ENCODE measurements around the gene NR2E3. TPM values are rescaled to one million over a fixed set of nuclear protein-coding genes. Genes with fewer than 3 reads are reported as not detected.

The NR2E3 gene
- total RNA-seq, result not detected

DNA sequence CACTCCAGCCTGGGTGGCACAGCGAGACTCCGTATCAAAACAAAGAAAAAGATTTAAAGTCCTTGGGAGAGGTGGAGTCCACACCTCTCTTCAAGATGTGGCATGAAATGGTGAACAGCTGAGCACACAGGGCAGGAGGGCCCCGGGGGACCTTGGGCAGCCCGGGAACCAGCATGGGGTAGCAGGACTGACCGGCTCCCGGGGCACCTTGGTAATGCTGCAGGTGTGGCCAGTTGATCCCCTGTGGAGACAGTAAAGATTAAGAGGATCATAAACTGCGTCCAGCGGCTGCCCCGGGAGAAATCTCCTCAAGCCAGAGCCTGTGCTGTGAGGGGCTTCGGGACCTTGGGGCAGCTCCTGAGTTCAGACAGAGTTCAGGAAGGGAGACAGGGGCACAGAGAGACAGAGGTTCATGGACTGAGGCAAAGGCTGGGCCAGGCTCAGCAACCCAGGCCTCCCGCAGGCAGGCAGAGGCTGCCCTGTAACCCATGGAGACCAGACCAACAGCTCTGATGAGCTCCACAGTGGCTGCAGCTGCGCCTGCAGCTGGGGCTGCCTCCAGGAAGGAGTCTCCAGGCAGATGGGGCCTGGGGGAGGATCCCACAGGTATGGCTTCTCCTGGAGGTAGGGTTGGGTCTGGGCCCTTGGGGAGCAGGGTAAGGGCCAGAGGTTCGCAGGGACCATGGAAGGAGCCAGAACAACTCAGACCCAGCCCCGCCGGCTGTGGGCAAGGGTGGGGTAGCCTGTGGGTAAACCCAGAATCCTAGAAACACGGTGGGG, at the start of gene NR2E3:
Gene NR2E3, plus strand, starts transcription at position 299 of the 780 bp plus-strand sequence. Its CDS starts 190 bp downstream, at position 489.
- Mint-ChIP-seq H3K4me1 (no peaks in the 10 kb centered on the region), H3K4me3 (no peak within 1 kb of the TSS), H3K27ac (no peak within 1 kb of the TSS), H3K9me3 (no peaks in the 10 kb centered on the region), H3K27me3 (no peaks in the 10 kb centered on the region), H3K36me3 (ENCODE audit: low read depth) (no peaks in the 10 kb centered on the region)
- CTCF ChIA-PET, result no interaction called here
- DNase-seq, result no peak
- POLR2A ChIA-PET, result no interaction called here

DNA sequence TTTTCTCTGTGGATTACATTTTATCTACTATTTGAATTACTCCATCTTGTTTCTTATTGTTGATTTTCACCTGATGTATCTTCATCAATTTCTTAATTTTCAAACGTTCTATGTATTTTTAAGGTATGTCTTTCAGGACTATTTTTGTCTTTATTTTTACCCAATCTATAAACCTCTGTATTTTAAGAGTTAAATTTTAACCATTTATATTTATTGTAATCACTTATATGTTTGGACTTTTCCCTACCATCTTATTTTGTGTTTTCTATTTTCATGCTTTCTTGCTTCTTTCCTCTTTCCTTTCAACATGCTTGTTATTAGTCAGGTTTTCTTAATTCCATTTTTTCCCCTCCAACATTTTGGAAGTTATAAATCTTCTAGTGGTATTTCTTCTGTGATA, 49.5 kb upstream of the NR2E3 start:
- POLR2A ChIA-PET, result no interaction called here
- Mint-ChIP-seq H3K27ac (no peak overlapping the region), H3K27me3 (peaks cover 8% of the 10 kb centered on the region), H3K4me1 (no peaks in the 10 kb centered on the region), H3K36me3 (ENCODE audit: low read depth) (no peaks in the 10 kb centered on the region), H3K9me3 (peaks cover 8% of the 10 kb centered on the region), H3K4me3 (no peak overlapping the region)
- no peak for DNase-seq
- CTCF ChIA-PET, result interaction anchor here (0.6 to 1.3 kb wide), 4 partner anchors 9 to 369 kb away, joined by 3 to 4 read pairs (median 4); no protein-coding TSS in a partner anchor

DNA sequence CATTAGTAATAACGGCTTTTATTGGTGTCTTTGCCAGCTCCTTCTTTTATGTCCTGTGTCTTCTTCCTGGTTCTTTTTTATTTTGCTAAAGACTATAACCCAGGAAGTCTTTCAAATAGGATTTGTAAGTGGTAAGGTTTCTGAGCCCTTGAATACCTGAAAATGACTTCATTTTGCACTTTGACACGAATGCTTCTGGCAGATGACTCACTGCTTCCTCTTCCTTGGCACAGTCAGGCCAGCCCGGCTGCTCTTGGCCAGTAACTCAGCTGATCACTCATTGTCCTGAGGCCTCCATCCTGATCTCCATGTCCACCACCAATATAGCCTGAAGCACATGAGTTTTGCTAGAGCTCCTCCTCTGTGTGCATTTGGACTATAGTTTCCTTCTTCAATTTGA, 48.7 kb upstream of the NR2E3 start:
- H3K4me1 Mint-ChIP-seq, result no peaks in the 10 kb centered on the region
- peaks cover 8% of the 10 kb centered on the region for H3K9me3 Mint-ChIP-seq
- POLR2A ChIA-PET, result no interaction called here
- no peaks in the 10 kb centered on the region for H3K36me3 Mint-ChIP-seq (ENCODE audit: low read depth)
- H3K4me3 Mint-ChIP-seq, result no peak overlapping the region
- CTCF ChIA-PET, result interaction anchor here (0.6 to 1.2 kb wide), 3 partner anchors 13 to 40 kb away, joined by 3 to 8 read pairs (median 4); no protein-coding TSS in a partner anchor
- no peak overlapping the region for H3K27ac Mint-ChIP-seq
- H3K27me3 Mint-ChIP-seq, result peaks cover 4% of the 10 kb centered on the region
- DNase-seq, result no peak

DNA sequence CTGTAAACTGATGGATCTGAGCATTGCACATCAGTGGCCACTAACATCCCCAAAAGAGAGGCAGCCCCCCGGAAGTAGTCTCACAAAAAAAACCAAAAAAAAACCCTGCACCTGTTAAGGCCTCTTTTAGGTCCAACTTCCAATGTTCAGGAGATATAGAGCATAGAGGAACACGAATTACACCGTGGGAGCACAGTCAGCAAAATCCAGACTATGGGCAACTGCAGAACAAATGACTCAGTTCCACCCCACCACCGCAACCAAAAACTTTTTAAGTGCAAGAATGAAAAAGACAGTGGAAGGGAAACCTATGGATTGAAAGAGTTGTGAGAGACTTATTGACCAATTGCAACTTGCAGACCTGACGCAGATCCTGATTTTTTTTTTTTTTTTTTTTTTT, 42.2 kb upstream of the NR2E3 start:
- ChIA-PET CTCF (no interaction called here), POLR2A (no interaction called here)
- H3K4me3 Mint-ChIP-seq, result no peak overlapping the region
- H3K27me3 Mint-ChIP-seq, result no peaks in the 10 kb centered on the region
- no peaks in the 10 kb centered on the region for H3K9me3 Mint-ChIP-seq
- no peak for DNase-seq
- no peak overlapping the region for H3K27ac Mint-ChIP-seq
- H3K4me1 Mint-ChIP-seq, result no peaks in the 10 kb centered on the region
- H3K36me3 Mint-ChIP-seq (ENCODE audit: low read depth), result no peaks in the 10 kb centered on the region

DNA sequence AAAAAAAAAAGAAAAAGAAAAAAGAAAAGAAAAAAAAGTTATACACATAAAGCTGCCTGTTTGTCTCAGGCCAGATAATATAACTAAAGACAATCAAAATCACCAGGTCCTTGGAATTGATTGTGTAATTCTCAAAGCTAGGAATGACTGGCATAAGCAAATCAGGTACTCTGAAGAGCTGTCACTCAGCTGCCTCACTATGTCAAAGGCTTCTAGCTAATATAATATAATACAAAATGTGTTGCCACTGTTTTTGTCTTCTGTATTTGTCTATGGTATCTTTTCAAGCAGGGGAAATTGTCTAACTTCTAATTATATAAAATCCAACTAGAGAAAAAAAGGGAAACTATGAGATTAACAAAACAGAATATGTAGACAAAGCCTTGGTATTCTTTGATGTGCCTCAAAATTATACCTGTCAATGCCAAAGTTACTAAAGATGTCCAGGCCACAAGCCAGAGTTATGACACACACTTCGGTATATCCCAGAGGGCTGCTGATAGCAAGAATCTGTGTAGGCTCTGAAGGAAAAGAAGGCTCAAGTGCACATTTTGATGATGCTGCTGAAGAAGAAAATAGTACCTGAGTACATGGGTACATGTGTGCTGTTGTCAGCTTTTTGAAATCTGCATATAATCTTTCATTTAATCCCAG, 37.0 kb upstream of the NR2E3 start:
- no peak overlapping the region for H3K27ac Mint-ChIP-seq
- H3K4me3 Mint-ChIP-seq, result no peak overlapping the region
- no peaks in the 10 kb centered on the region for H3K27me3 Mint-ChIP-seq
- POLR2A ChIA-PET, result no interaction called here
- H3K9me3 Mint-ChIP-seq, result no peaks in the 10 kb centered on the region
- CTCF ChIA-PET, result interaction anchor here (1.3 to 1.5 kb wide), 2 partner anchors 21 to 22 kb away, joined by 3 to 5 read pairs; no protein-coding TSS in a partner anchor
- H3K36me3 Mint-ChIP-seq (ENCODE audit: low read depth), result no peaks in the 10 kb centered on the region
- no peak for DNase-seq
- no peaks in the 10 kb centered on the region for H3K4me1 Mint-ChIP-seq

DNA sequence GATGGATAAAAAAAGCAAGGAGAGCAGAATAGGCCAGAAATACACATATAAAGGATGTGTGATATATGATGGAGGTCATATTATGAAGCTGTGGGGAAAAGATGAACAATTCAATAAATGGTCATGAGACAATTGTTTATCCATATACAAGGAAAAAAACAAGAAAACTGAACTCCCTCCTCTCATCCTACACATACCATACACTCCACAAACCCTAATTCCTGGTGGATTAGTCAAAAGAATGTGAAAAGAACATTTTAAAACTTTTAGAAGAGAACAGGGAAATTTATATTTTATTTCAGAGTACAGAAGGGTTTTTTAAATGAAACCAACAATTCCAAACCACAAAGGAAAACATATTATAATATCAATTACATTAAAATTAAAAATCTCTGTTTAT, 34.5 kb upstream of the NR2E3 start:
- Mint-ChIP-seq H3K4me3 (no peak overlapping the region), H3K27me3 (no peaks in the 10 kb centered on the region), H3K27ac (no peak overlapping the region), H3K9me3 (no peaks in the 10 kb centered on the region), H3K36me3 (ENCODE audit: low read depth) (no peaks in the 10 kb centered on the region), H3K4me1 (peaks cover 10% of the 10 kb centered on the region)
- no peak for DNase-seq
- POLR2A ChIA-PET, result no interaction called here
- CTCF ChIA-PET, result no interaction called here

DNA sequence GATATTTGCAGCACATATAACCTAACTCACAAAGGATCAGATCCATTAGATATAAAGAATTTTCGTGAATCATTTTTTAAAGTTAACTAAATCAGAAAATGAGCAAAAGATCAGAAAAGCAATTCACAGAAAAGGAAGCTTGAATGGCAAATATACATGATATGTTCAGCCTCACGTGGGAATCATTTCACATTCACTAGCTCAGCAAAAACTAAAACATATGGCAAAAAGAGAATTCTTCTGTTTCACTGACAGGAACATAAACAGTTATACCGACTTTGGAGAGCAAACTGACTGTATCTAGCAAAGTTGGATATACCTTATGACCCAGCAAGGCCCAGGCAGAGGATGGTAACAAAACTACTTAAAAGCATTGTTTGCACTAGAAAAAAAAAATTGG, 34.0 kb upstream of the NR2E3 start:
- no peak for DNase-seq
- Mint-ChIP-seq H3K27ac (no peak overlapping the region), H3K9me3 (no peaks in the 10 kb centered on the region), H3K27me3 (no peaks in the 10 kb centered on the region), H3K36me3 (ENCODE audit: low read depth) (no peaks in the 10 kb centered on the region), H3K4me1 (peaks cover 14% of the 10 kb centered on the region), H3K4me3 (no peak overlapping the region)
- ChIA-PET CTCF (no interaction called here), POLR2A (no interaction called here)

DNA sequence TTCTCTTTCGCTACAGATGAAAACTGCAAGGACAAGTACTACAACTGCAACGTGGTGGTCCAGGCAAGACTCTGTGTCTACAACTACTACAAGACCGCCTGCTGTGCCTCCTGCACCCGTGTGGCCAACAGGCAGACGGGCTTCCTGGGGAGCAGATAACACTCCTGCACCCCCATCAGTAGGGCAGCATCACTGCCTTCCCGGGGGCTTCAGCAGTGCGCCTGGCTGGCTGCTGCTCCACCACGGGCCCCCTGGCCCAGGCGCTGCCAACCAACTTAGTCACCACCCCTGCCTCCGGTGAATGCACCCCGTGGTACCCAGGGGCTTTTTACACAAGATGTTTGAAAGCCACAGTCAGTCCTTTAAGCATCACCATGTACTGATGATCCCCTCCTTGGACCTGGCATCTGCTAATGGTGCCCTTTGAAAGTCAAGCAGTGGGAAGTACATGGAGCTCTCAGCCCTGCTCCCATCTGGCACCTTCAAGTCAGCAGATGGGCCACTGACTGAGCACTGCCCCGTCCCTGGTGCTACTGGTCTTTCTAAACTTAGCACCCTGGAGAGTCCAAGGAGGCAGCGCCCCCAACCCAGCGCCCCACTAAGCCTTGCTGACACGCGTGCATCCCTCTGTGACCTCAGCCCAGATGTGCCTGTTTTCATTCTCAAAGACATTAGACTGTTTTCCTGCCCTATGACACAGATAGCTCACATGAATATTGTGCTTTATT, 33.0 kb upstream of the NR2E3 start:
- Mint-ChIP-seq H3K27ac (no peak overlapping the region), H3K27me3 (no peaks in the 10 kb centered on the region)
- DNase-seq, result no peak

DNA sequence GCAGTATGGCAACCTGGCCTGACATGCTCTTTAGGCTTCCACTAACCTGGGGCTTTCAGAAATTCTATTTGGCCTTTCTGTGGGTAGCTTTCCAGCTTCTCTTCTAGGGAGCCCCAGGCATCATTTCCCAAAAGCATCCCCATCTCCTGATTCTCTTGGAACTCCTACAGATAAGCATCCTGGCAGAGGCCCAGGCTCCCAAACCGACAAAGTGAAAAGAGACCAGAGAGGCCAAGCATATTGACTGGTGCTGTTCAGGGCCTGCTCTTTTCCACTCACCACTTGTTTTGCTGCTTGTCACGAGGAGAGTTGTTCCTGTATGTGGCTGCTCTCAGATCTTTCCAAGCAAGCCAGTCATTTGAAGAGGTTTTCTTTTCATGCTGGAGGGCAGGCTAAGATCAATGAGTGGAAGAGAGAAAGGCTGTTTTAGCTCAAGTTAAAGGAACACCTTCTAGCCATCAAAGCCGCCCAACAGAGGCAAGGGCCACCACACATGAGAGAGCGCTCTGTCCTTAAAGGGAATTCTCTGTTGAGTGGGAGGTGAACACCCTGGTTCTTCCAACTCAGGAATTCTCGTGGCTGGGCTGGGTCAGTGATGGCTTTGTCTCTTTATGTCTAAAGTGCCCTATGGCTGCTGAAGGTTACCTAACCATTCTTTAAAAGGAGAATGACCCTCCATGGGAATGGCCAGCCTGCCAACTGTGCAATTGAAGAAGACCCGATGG, 31.1 kb upstream of the NR2E3 start:
- Mint-ChIP-seq H3K27ac (no peak overlapping the region), H3K4me3 (no peak overlapping the region), H3K36me3 (ENCODE audit: low read depth) (no peaks in the 10 kb centered on the region), H3K9me3 (no peaks in the 10 kb centered on the region), H3K4me1 (peaks cover 17% of the 10 kb centered on the region), H3K27me3 (peaks cover 3% of the 10 kb centered on the region)
- ChIA-PET CTCF (interaction anchor here (1.0 to 2.2 kb wide), 2 partner anchors 8 to 35 kb away, joined by 3 to 9 read pairs; no protein-coding TSS in a partner anchor), POLR2A (interaction anchor here (0.5 kb wide), 1 partner anchor 27 kb away, joined by 3 read pairs; no protein-coding TSS in a partner anchor)
- DNase-seq, result no peak

More for the DNA sequence above, 33.0 kb upstream of the NR2E3 start:
- CTCF ChIA-PET, result interaction anchor here (1.0 kb wide), 1 partner anchor 25 kb away, joined by 3 read pairs; no protein-coding TSS in a partner anchor
- Mint-ChIP-seq H3K4me1 (peaks cover 17% of the 10 kb centered on the region), H3K9me3 (no peaks in the 10 kb centered on the region), H3K36me3 (ENCODE audit: low read depth) (no peaks in the 10 kb centered on the region), H3K4me3 (no peak overlapping the region)
- POLR2A ChIA-PET, result no interaction called here

DNA sequence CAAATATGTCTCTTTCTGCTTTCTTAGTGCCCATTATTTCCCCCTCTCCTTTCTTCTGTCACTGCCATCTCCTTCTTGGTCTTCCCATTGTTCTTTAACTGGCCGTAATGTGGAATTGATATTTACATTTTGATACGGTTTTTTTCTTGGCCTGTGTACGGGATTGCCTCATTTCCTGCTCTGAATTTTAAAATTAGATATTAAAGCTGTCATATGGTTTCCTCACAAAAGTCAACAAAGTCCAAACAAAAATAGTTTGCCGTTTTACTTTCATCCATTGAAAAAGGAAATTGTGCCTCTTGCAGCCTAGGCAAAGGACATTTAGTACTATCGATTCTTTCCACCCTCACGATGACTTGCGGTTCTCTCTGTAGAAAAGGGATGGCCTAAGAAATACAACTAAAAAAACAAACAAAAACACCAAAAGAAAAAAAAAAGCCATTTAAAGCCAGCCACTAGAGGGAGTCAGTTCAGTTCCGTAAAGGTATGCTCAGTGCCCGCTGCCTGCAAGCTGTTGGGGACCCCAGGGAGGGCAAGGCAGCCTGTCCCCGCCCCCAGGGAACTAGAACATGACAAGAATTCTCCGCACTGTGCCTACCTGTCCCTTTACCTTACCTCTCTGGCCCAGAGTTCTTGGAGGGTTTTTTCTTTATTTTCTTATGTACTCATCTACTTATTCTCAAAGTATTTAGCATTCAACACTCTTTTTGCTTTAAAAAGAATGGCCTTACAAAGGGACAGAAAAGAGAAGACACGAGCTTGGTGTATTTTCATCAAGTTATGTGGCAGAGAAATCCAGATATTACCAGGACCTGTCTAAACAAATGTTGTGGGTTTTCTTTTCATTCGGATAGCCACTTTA, 30.0 kb upstream of the NR2E3 start:
- CTCF ChIA-PET, result interaction anchor here (0.6 to 2.3 kb wide), 10 partner anchors 8 to 877 kb away, joined by 3 to 9 read pairs (median 3); no protein-coding TSS in a partner anchor
- peaks cover 6% of the 10 kb centered on the region for H3K27me3 Mint-ChIP-seq
- no peaks in the 10 kb centered on the region for H3K9me3 Mint-ChIP-seq
- POLR2A ChIA-PET, result no interaction called here
- no peak overlapping the region for H3K27ac Mint-ChIP-seq
- no peaks in the 10 kb centered on the region for H3K36me3 Mint-ChIP-seq (ENCODE audit: low read depth)
- peaks cover 17% of the 10 kb centered on the region for H3K4me1 Mint-ChIP-seq
- no peak overlapping the region for H3K4me3 Mint-ChIP-seq
- DNase-seq, result peak; percentile 46

DNA sequence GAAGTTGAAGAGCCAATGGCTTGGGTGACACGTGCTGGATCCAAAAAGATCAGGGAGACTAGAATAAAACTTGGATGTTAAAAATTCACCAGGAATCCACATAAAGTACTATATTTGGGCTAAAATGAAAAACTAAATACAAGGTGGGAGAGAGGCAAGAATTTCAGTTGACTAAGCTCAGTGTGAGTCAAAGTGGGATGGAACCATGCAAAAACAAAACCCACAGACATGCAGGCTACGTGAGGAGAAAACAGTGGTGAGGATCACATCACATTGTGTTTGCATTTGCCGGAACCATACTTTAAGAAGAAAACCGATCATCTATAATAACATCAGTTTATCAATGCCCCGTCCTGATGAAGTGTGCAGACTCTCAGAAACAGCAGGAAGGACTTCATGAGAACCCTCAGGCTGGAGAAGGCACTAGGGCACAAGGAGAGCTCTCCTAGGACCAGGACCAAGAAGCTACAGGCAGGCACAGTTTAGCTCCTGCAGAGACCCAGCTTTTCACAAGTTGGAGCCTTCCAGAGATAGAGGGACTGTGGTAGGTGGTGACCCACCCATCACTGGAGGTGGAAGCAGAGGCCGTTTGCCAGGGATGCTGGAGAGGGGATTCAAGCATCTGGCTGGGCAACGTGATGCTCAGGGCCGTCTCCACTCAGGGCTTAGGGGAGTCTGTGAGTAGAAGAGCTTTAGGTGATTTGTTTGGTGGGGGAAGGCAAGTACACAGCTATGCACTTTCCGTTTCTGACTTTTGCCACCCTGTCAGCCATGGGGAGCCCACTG, 29.0 kb upstream of the NR2E3 start:
- peaks cover 6% of the 10 kb centered on the region for H3K27me3 Mint-ChIP-seq
- no peak for DNase-seq
- peaks cover 17% of the 10 kb centered on the region for H3K4me1 Mint-ChIP-seq
- H3K4me3 Mint-ChIP-seq, result no peak overlapping the region
- H3K27ac Mint-ChIP-seq, result no peak overlapping the region
- no peaks in the 10 kb centered on the region for H3K9me3 Mint-ChIP-seq
- H3K36me3 Mint-ChIP-seq (ENCODE audit: low read depth), result no peaks in the 10 kb centered on the region
- ChIA-PET CTCF (interaction anchor here (0.5 to 2.3 kb wide), 8 partner anchors 10 to 1798 kb away, joined by 3 to 9 read pairs (median 4); no protein-coding TSS in a partner anchor), POLR2A (no interaction called here)
